ENCODE measurements around the gene RALGAPA2. TPM values are rescaled to one million over a fixed set of nuclear protein-coding genes. Genes with fewer than 3 reads are reported as not detected.
"Not testable (repeated sequence)": the region's sequence is repeated elsewhere in the genome, so short reads cannot be mapped to it uniquely, and the experiment has no call there.

RALGAPA2 gene
- total RNA-seq, 4 donors from 2014 or later, result 89.7 to 126 (median 97.8) TPM

- no peak overlapping the region for H3K27ac ChIP-seq
- H3K9me3 ChIP-seq, result no peaks in the 10 kb centered on the region
- intact Hi-C loops (cut with DNase I), result no loop called here
- H3K4me3 ChIP-seq (replicated peaks in 1 of 3), result no peak overlapping the region
- peaks cover 8 to 14% of the 10 kb centered on the region in 2 donors for H3K36me3 ChIP-seq
- no peaks in the 10 kb centered on the region for H3K4me1 ChIP-seq
- no peak for TF ChIP-seq POLR2A (IDR thresholded peaks at IDR 0.05)
- TF ChIP-seq, protein P1, sequence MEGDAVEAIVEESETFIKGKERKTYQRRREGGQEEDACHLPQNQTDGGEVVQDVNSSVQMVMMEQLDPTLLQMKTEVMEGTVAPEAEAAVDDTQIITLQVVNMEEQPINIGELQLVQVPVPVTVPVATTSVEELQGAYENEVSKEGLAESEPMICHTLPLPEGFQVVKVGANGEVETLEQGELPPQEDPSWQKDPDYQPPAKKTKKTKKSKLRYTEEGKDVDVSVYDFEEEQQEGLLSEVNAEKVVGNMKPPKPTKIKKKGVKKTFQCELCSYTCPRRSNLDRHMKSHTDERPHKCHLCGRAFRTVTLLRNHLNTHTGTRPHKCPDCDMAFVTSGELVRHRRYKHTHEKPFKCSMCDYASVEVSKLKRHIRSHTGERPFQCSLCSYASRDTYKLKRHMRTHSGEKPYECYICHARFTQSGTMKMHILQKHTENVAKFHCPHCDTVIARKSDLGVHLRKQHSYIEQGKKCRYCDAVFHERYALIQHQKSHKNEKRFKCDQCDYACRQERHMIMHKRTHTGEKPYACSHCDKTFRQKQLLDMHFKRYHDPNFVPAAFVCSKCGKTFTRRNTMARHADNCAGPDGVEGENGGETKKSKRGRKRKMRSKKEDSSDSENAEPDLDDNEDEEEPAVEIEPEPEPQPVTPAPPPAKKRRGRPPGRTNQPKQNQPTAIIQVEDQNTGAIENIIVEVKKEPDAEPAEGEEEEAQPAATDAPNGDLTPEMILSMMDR (IDR thresholded peaks at IDR 0.05), result no peak
- H3K27me3 ChIP-seq, result no peaks in the 10 kb centered on the region
- no peak for DNase-seq
- WGBS, 2 donors, result 87 to 91% methylated on average over 6 of the region's 6 CpGs
These were observed 166.0 kb downstream of the RALGAPA2 start for GRCh38 chr20:20546402-20546801.

GRCh38 chr20:20543348-20543747 lies 169.1 kb downstream of the RALGAPA2 start:
- H3K27me3 ChIP-seq; DNase-seq; H3K27ac ChIP-seq; H3K4me1 ChIP-seq; intact Hi-C loops (cut with DNase I); H3K9me3 ChIP-seq; H3K4me3 ChIP-seq (replicated peaks in 1 of 3): not testable (repeated sequence)
- 97 to 99% methylated on average over 7 of the region's 7 CpGs for WGBS, 2 donors
- H3K36me3 ChIP-seq, result peaks cover 8 to 14% of the 10 kb centered on the region in 2 donors

DNA sequence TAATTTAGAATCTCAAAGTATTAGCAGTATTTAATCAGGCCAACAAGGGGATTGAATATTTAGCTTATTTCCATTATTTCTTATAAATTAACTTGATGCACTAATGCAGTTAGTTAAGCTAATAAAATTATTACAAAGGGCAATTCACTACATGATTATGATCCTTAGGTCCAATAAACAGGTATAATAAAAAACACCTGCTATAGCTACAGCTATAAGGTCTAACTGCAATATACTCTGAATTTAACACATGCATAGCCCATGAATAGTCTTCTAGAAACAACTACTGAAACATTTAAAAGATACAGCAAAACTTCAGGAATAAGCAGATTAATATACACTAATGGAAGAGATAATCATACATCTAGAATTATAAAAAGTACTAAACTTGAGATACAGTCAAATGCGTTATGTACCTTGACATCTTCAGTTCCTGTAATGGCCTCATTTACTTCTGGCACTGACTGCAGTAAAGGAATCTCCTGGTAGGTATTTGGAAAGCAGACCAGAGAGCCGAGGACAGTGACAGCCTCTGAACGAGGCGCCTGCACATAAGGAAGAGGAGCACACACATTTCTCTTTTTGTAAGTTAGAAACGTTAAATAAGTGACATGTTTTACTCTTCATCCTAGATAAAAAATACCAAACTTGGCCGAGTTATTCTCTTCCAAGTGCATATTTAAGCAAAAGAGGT lies 176.1 kb downstream of the RALGAPA2 start:
- Histone ChIP-seq H3K4me1 (no peaks in the 10 kb centered on the region), H3K36me3 (peaks cover under 1 to 1% of the 10 kb centered on the region in 2 donors), H3K27ac (no peak overlapping the region), H3K27me3 (no peaks in the 10 kb centered on the region), H3K9me3 (no peaks in the 10 kb centered on the region), H3K4me3 (replicated peaks in 1 of 3) (no peak overlapping the region)
- intact Hi-C loops (cut with DNase I), result no loop called here
- DNase-seq, result no peak
- TF ChIP-seq, protein P1 (IDR thresholded peaks at IDR 0.05), result no peak
- no peak for TF ChIP-seq POLR2A (IDR thresholded peaks at IDR 0.05)
- WGBS, 2 donors, result 92% methylated on average over 6 of the region's 6 CpGs

DNA sequence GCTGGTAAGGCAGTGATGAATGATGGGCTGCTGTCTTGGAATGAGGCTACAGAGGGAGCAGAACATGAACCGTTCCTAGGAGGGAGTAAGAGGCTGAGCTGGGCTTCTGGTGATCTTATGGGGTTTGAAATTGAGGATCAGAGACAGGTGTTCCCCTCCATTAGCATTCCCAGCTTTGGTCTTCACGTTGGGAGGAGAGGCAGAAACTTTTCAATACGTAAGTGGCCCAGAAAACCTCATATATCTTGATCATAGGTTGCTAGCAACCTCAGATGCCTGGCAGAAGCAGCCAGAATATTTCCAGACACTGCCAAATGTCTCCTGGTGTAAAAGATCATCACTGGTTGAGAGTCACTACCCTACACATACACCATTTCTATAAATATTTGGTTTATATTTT lies 177.4 kb downstream of the RALGAPA2 start:
- 78 to 86% methylated on average over 3 of the region's 3 CpGs for WGBS, 2 donors
- intact Hi-C loops (cut with DNase I), result no loop called here
- no peaks in the 10 kb centered on the region for H3K9me3 ChIP-seq

DNA sequence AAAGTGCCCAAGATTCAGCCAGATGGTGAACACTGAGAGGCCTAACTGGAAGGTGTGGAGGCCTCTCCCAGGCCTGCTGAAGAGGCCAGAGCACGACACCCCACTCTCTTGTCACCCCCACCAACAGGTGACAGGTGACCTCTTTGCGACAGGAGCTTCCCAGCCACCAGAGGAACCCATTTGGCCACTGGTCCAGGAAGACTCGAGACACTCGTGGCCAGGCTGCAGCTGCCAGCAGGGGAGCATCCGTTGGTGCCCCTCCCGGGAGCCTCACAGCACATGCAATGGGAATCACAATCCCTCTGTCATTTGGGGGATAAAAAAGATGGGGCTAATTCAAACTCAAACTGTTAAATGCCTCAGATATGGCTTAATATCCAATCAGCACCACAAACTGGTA lies 181.2 kb downstream of the RALGAPA2 start:
- Histone ChIP-seq H3K4me1 (no peaks in the 10 kb centered on the region), H3K36me3 (peaks cover 6 to 24% of the 10 kb centered on the region in 2 donors), H3K9me3 (no peaks in the 10 kb centered on the region), H3K27me3 (no peaks in the 10 kb centered on the region), H3K4me3 (replicated peaks in 1 of 3) (no peak overlapping the region), H3K27ac (no peak overlapping the region)
- TF ChIP-seq POLR2A (IDR thresholded peaks at IDR 0.05), result no peak
- TF ChIP-seq, protein P1 (IDR thresholded peaks at IDR 0.05), result no peak
- intact Hi-C loops (cut with DNase I), result no loop called here
- WGBS, 2 donors, result 89 to 100% methylated on average over 4 to 6 of the region's 6 CpGs
- no peak for DNase-seq

More for the DNA sequence above, 177.4 kb downstream of the RALGAPA2 start:
- no peak overlapping the region for H3K4me3 ChIP-seq (replicated peaks in 1 of 3)
- no peak for TF ChIP-seq POLR2A (IDR thresholded peaks at IDR 0.05)
- TF ChIP-seq, protein P1 (IDR thresholded peaks at IDR 0.05), result no peak
- H3K4me1 ChIP-seq, result no peaks in the 10 kb centered on the region
- DNase-seq, result no peak
- peaks cover 3 to 10% of the 10 kb centered on the region in 2 donors for H3K36me3 ChIP-seq
- H3K27ac ChIP-seq, result no peak overlapping the region
- H3K27me3 ChIP-seq, result no peaks in the 10 kb centered on the region

All from thyroid gland (tissue), 4 donors.